ENCODE results near the gene FOXA1. TPM values are rescaled to one million over a fixed set of nuclear protein-coding genes. Genes with fewer than 3 reads are reported as not detected.

Gene FOXA1
- total RNA-seq, 1 experiment from 2014 or later, result 0.07 TPM

- Histone ChIP-seq H3K4ac (ENCODE audit: low read depth, low read length) (no peak overlapping the region), H2BK5ac (ENCODE audit: insufficient read length, low read length) (no peak overlapping the region), H3K14ac (ENCODE audit: insufficient read depth, low read length) (no peak overlapping the region), H3K23ac (ENCODE audit: insufficient read length, low read depth, low read length) (no peak overlapping the region), H2BK15ac (ENCODE audit: low read depth, low read length) (no peak overlapping the region), H3K4me1 (ENCODE audit: insufficient read depth, low read length) (no peaks in the 10 kb centered on the region), H4K8ac (replicated peaks; ENCODE audit: insufficient read length, low read depth, low read length) (no peak overlapping the region), H3K79me2 (ENCODE audit: insufficient read depth, low read length) (no peaks in the 10 kb centered on the region), H4K20me1 (ENCODE audit: control insufficient read depth, insufficient read depth, insufficient read length) (no peaks in the 10 kb centered on the region), H2BK20ac (ENCODE audit: low read depth, low read length, poor library complexity, severe bottlenecking) (no peak overlapping the region), H3K56ac (ENCODE audit: insufficient read length, low read depth, low read length) (no peak overlapping the region), H4K91ac (ENCODE audit: insufficient read length, low read depth, low read length) (no peak overlapping the region), H4K5ac (ENCODE audit: insufficient read length, low read depth, low read length) (no peak overlapping the region), H3K9ac (ENCODE audit: extremely low read depth, insufficient read length, low read length) (no peak overlapping the region), H3T11ph (ENCODE audit: low read length) (no peak overlapping the region), H3K27me3 (ENCODE audit: insufficient read depth, low read length) (peaks cover 28% of the 10 kb centered on the region; the same call in 1 of the 2 replicates), H2AFZ (ENCODE audit: low read length) (no peak overlapping the region), H3K4me2 (ENCODE audit: insufficient read depth, insufficient read length, low read length) (no peak overlapping the region), H2AK5ac (ENCODE audit: insufficient read length, low read length) (no peak overlapping the region), H3K18ac (ENCODE audit: insufficient read length, low read depth, low read length) (no peak overlapping the region), H3K79me1 (ENCODE audit: insufficient read depth, low read depth, low read length, poor library complexity, severe bottlenecking) (no peaks in the 10 kb centered on the region), H2BK120ac (ENCODE audit: low read depth, low read length, poor library complexity, severe bottlenecking) (no peak overlapping the region), H3K9me3 (ENCODE audit: control insufficient read depth, low read depth, low read length) (no peaks in the 10 kb centered on the region), H2BK12ac (ENCODE audit: insufficient read length, low read depth, low read length) (no peak overlapping the region), H3K27ac (ENCODE audit: insufficient read length, low read depth, low read length) (no peak overlapping the region), H3K23me2 (ENCODE audit: insufficient read length, low read depth, low read length, poor library complexity, severe bottlenecking) (no peaks in the 10 kb centered on the region)
- H3K36me3 Mint-ChIP-seq (ENCODE audit: insufficient read depth in 1 of 3, low read depth in 3 of 3), result peaks cover 0 to 6% (median 0%) of the 10 kb centered on the region in 3 experiments; a peak in 3 of 7 replicates
- peaks cover 7 to 9% of the 10 kb centered on the region in 2 experiments; a peak in 4 of 5 replicates for H3K9me3 Mint-ChIP-seq
- TF ChIP-seq CTCF (conservative IDR thresholded peaks at IDR 0.05), result no peak
- no peak overlapping the region for H3K4me3 Mint-ChIP-seq
- DNase-seq, result no peak
- H3K4me1 Mint-ChIP-seq, result no peaks in the 10 kb centered on the region
- no peak overlapping the region for H3K27ac Mint-ChIP-seq
- H3K27me3 Mint-ChIP-seq (ENCODE audit: low read depth), result peaks cover 93% of the 10 kb centered on the region
Observed at GRCh38 chr14:37606678-37607077, 11.6 kb upstream of the FOXA1 start.
